ENCODE results near the gene EPHA10.
A peak's percentile ranks its signal among the peaks of the same experiment; 100 is the strongest.

EPHA10 gene

GRCh38 chr1:37682334-37682987 is 82.5 kb downstream of the EPHA10 start:
- no peak overlapping the region for H3K4me3 ChIP-seq (ENCODE audit: low read depth, low read length)
- DNase-seq (ENCODE audit: low read depth): no peak
- TF ChIP-seq CTCF (IDR thresholded peaks at IDR 0.05; ENCODE audit: low read depth, low read length, missing control alignments): peak; percentile 76

GRCh38 chr1:37680933-37681332 is 84.0 kb downstream of the EPHA10 start:
- TF ChIP-seq CTCF (IDR thresholded peaks at IDR 0.05; ENCODE audit: low read depth, low read length, missing control alignments): no peak

GRCh38 chr1:37677808-37678207 is 87.1 kb downstream of the EPHA10 start:
- no peak overlapping the region for H3K4me3 ChIP-seq (ENCODE audit: low read depth, low read length)
- DNase-seq (ENCODE audit: low read depth): no peak
- no peak for TF ChIP-seq CTCF (IDR thresholded peaks at IDR 0.05; ENCODE audit: low read depth, low read length, missing control alignments)

More at GRCh38 chr1:37680933-37681332, 84.0 kb downstream of the EPHA10 start:
- H3K4me3 ChIP-seq (ENCODE audit: low read depth, low read length): no peak overlapping the region
- DNase-seq (ENCODE audit: low read depth): no peak

GRCh38 chr1:37677143-37677439 is 87.8 kb downstream of the EPHA10 start:
- DNase-seq (ENCODE audit: low read depth): no peak
- H3K4me3 ChIP-seq (ENCODE audit: low read depth, low read length): no peak overlapping the region
- no peak for TF ChIP-seq CTCF (IDR thresholded peaks at IDR 0.05; ENCODE audit: low read depth, low read length, missing control alignments)

GRCh38 chr1:37676281-37677142 is 88.4 kb downstream of the EPHA10 start:
- TF ChIP-seq CTCF (IDR thresholded peaks at IDR 0.05; ENCODE audit: low read depth, low read length, missing control alignments): no peak
- peak; percentile 61 for DNase-seq (ENCODE audit: low read depth)
- H3K4me3 ChIP-seq (ENCODE audit: low read depth, low read length): peak overlapping the region; percentile 10; the same call in 1 of the 2 replicates

GRCh38 chr1:37673920-37674319 is 91.0 kb downstream of the EPHA10 start:
- TF ChIP-seq CTCF (IDR thresholded peaks at IDR 0.05; ENCODE audit: low read depth, low read length, missing control alignments): no peak
- DNase-seq (ENCODE audit: low read depth): no peak
- H3K4me3 ChIP-seq (ENCODE audit: low read depth, low read length): no peak overlapping the region

Measured in GM12864 (cell line).